T-cell (primary cell): ENCODE measurements around the gene EPHA2. TPM values are rescaled to one million over a fixed set of nuclear protein-coding genes. Genes with fewer than 3 reads are reported as not detected.
A peak's percentile ranks its signal among the peaks of the same experiment; 100 is the strongest.
"Not testable (repeated sequence)": the region's sequence is repeated elsewhere in the genome, so short reads cannot be mapped to it uniquely, and the experiment has no call there.

Source experiments
- ATAC-seq, 4 experiments: fragments of 200-7000 bp in 3 of 4; fragments of 150-1000 bp in 1 of 4; cut with Tn5 transposase; replicated peaks in 1 of 4; 1 replicate in 3 of 4; 2 replicates in 1 of 4; pipeline ENCODE4 v1.10.0; 2021; ENCODE audit warnings: moderate library complexity in 3 of 4, mild to moderate bottlenecking in 2 of 4, moderate number of reproducible peaks in 1 of 4
- CTCF ChIA-PET, 2 donors: fragments of 300-600 bp; sonication (Branson Sonifier 250); formaldehyde crosslinking; loops; one replicate each; lab custom pipeline; 2022; ENCODE audit warnings: antibody characterized with exemption in 2 of 2; lab: Charles Lee
- POLR2A ChIA-PET, 2 donors: fragments of 300-600 bp; sonication (Branson Sonifier 250); formaldehyde crosslinking; loops; one replicate each; lab custom pipeline; 2022; ENCODE audit warnings: antibody characterized with exemption in 2 of 2; lab: Charles Lee
- DNase-seq, 35 experiments: peaks; one replicate each; pipeline versions ENCODE4 v3.0.0 to v3.0.0-alpha.2; 2013 to 2023
- H3K27ac ChIP-seq: one replicate; pipeline ENCODE4 v1.5.1; 2013; ENCODE audit warnings: low read length
- H3K27me3 ChIP-seq, 2 experiments: replicated peaks in 1 of 2; 1 replicate in 1 of 2; 2 replicates in 1 of 2; pipeline versions ENCODE4 v1.6.1 to v1.7.0; 2013; ENCODE audit warnings: low read length in 1 of 2, mixed read lengths in 1 of 2; ENCODE audit not compliant: control insufficient read depth in 2 of 2, insufficient read depth in 2 of 2; ENCODE audit errors: extremely low read depth in 1 of 2
- H3K36me3 ChIP-seq, 2 donors: 1 replicate in 1 of 2; 2 replicates in 1 of 2; pipeline versions ENCODE4 v1.6.1 to v1.7.0; 2013; ENCODE audit warnings: low read length in 1 of 2; ENCODE audit not compliant: control insufficient read depth in 2 of 2, insufficient read depth in 1 of 2; ENCODE audit errors: extremely low read depth in 1 of 2
- H3K4me1 ChIP-seq, 2 experiments: 1 replicate in 1 of 2; 2 replicates in 1 of 2; pipeline versions ENCODE4 v1.6.1 to v1.7.0; 2013; ENCODE audit warnings: low read length in 2 of 2, mixed read lengths in 1 of 2; ENCODE audit not compliant: insufficient read depth in 2 of 2, control insufficient read depth in 1 of 2; ENCODE audit errors: extremely low read depth in 1 of 2
- H3K4me3 ChIP-seq, 2 donors: 1 replicate in 1 of 2; 2 replicates in 1 of 2; pipeline versions ENCODE4 v1.5.1 to v1.7.0; 2013; ENCODE audit warnings: mild to moderate bottlenecking in 2 of 2, low read length in 1 of 2, moderate library complexity in 1 of 2; ENCODE audit not compliant: control insufficient read depth in 1 of 2; ENCODE audit errors: extremely low read depth in 1 of 2
- H3K9me3 ChIP-seq: 2 replicates; pipeline ENCODE4 v1.7.0; 2013
- H3K27ac Mint-ChIP-seq, 2 donors: one replicate each; pipeline ENCODE4 v1.8.0; 2020 to 2021; ENCODE audit warnings: mild to moderate bottlenecking in 2 of 2, mixed read lengths in 2 of 2
- H3K27me3 Mint-ChIP-seq, 2 donors: one replicate each; pipeline ENCODE4 v1.8.0; 2021 to 2022; ENCODE audit warnings: mixed read lengths in 2 of 2
- H3K36me3 Mint-ChIP-seq: one replicate; pipeline ENCODE4 v1.8.0; 2021; ENCODE audit warnings: mixed read lengths
- H3K4me1 Mint-ChIP-seq, 3 donors: one replicate each; pipeline ENCODE4 v1.8.0; 2020 to 2022; ENCODE audit warnings: mixed read lengths in 3 of 3, mild to moderate bottlenecking in 1 of 3
- H3K4me3 Mint-ChIP-seq, 3 donors: one replicate each; pipeline ENCODE4 v1.8.0; 2020 to 2022; ENCODE audit warnings: mild to moderate bottlenecking in 3 of 3, mixed read lengths in 3 of 3, moderate library complexity in 3 of 3
- H3K9me3 Mint-ChIP-seq, 3 donors: one replicate each; pipeline ENCODE4 v1.8.0; 2020 to 2022; ENCODE audit warnings: mixed read lengths in 3 of 3
- WGBS: methylation state at CpG from one replicate; pipeline ENCODE4 v1.1.5; 2013; ENCODE audit warnings: missing lambda C conversion rate; ENCODE audit not compliant: insufficient coverage; 5-methylcytosine and 5-hydroxymethylcytosine counted together
- total RNA-seq, 35 experiments: library from RNA in 6 of 35; stranded (reverse) in 6 of 35; fragments of 120-200 nt in 1 of 35; gene quantifications; one replicate each; pipeline versions ENCODE4 v1.2.1 to v1.2.4 and lab custom pipeline; 2013 to 2026

The EPHA2 gene
- total RNA-seq, 5 donors from 2014 or later (not counting 1 experiment from before 2014, with no cell fraction given), result 0.19 to 0.66 (median 0.41) TPM; not detected in 1

DNA sequence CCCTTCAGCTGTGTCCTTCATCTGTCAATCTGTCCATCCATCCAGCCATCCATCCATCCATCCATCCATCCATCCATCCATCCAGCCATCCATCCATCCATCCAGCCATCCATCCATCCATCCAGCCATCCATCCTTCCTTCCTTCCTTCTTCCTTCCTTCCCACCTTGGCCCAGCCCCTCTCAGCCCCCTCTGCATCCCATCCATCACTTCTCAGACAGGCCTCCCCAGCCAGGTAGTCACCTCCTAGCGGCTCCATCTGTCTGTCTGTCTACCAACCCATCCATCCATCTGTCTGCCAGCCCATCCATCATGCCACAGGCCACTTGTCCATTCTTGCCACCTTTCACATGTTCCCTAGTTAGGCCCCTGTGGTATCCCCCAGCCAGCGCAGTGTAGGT is 10.2 kb upstream of the EPHA2 start:
- H3K27ac Mint-ChIP-seq, result no peak overlapping the region
- H3K36me3 Mint-ChIP-seq, result no peaks in the 10 kb centered on the region
- peaks cover 0 to 2% of the 10 kb centered on the region in 2 donors for H3K27me3 Mint-ChIP-seq
- Histone ChIP-seq H3K27ac (no peak overlapping the region), H3K27me3 (peaks cover 0 to 28% of the 10 kb centered on the region in 2 experiments), H3K4me3 (no peak overlapping the region), H3K4me1 (peaks cover 40 to 79% of the 10 kb centered on the region in 2 experiments), H3K9me3 (no peaks in the 10 kb centered on the region), H3K36me3 (no peaks in the 10 kb centered on the region)
- ChIA-PET POLR2A (no interaction called here), CTCF (no interaction called here)
- peaks cover 59 to 77% (median 70%) of the 10 kb centered on the region in 3 donors for H3K4me1 Mint-ChIP-seq
- DNase-seq (no peak), ATAC-seq (no peak)
- H3K9me3 Mint-ChIP-seq, result no peaks in the 10 kb centered on the region
- peak overlapping the region in 1 of 3 donors; percentile 71 for H3K4me3 Mint-ChIP-seq
- 0% methylated on average over 1 of the region's 2 CpGs for WGBS

- H3K4me3 Mint-ChIP-seq, result peak overlapping the region in 1 of 3 donors; percentile 71
- CTCF ChIA-PET, result no interaction called here
Measured at GRCh38 chr1:16165548-16165947, 9.7 kb upstream of the EPHA2 start.

DNA sequence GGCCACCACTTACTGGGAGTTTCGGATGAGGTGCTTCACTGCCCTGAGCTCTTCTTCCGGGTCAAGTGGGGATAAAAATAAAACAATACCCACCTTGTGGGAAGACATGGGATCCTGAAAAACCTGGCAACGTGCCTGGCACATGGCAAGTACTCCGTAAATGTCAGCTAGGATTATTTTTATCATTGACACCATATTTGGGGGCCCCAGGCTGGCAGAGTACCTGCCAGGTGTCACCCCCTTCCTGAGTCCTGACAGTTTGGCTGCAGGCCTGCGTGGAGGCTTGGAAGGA is 9.2 kb upstream of the EPHA2 start:
- H3K36me3 Mint-ChIP-seq, result no peaks in the 10 kb centered on the region
- H3K36me3 ChIP-seq, result no peaks in the 10 kb centered on the region
- ATAC-seq (no peak), DNase-seq (no peak)
- H3K4me3 ChIP-seq, result no peak overlapping the region
- peaks cover 40 to 79% of the 10 kb centered on the region in 2 experiments for H3K4me1 ChIP-seq
- CTCF ChIA-PET, result no interaction called here
- H3K27me3 ChIP-seq, result peaks cover 0 to 20% of the 10 kb centered on the region in 2 experiments
- H3K4me1 Mint-ChIP-seq, result peaks cover 62 to 78% (median 78%) of the 10 kb centered on the region in 3 donors
- WGBS, result 100% methylated on average over 2 of the region's 5 CpGs
- POLR2A ChIA-PET, result interaction anchor here in 1 of 2 donors (0.5 kb wide), 1 partner anchor 366 kb away, joined by 3 read pairs; no protein-coding TSS in a partner anchor
- no peak overlapping the region for H3K27ac Mint-ChIP-seq
- no peaks in the 10 kb centered on the region for H3K9me3 ChIP-seq
- H3K4me3 Mint-ChIP-seq, result peak overlapping the region in 1 of 3 donors; percentile 71
- H3K27ac ChIP-seq, result no peak overlapping the region
- no peaks in the 10 kb centered on the region for H3K27me3 Mint-ChIP-seq
- H3K9me3 Mint-ChIP-seq, result no peaks in the 10 kb centered on the region

More at GRCh38 chr1:16165548-16165947, 9.7 kb upstream of the EPHA2 start:
- POLR2A ChIA-PET, result interaction anchor here in 1 of 2 donors (0.5 kb wide), 1 partner anchor 367 kb away, joined by 3 read pairs; no protein-coding TSS in a partner anchor
- H3K27ac ChIP-seq, result no peak overlapping the region
- no peaks in the 10 kb centered on the region for H3K9me3 ChIP-seq
- Mint-ChIP-seq H3K4me1 (peaks cover 60 to 78% (median 76%) of the 10 kb centered on the region in 3 donors), H3K27me3 (no peaks in the 10 kb centered on the region), H3K27ac (peak overlapping the region; percentile 37 to 66), H3K9me3 (no peaks in the 10 kb centered on the region), H3K36me3 (no peaks in the 10 kb centered on the region)
- 91% methylated on average over 5 of the region's 7 CpGs for WGBS
- H3K4me1 ChIP-seq, result peaks cover 40 to 79% of the 10 kb centered on the region in 2 experiments
- ATAC-seq (no peak), DNase-seq (peak in 1 of 35 experiments; percentile 26)
- peaks cover 0 to 22% of the 10 kb centered on the region in 2 experiments for H3K27me3 ChIP-seq
- no peak overlapping the region for H3K4me3 ChIP-seq
- no peaks in the 10 kb centered on the region for H3K36me3 ChIP-seq

DNA sequence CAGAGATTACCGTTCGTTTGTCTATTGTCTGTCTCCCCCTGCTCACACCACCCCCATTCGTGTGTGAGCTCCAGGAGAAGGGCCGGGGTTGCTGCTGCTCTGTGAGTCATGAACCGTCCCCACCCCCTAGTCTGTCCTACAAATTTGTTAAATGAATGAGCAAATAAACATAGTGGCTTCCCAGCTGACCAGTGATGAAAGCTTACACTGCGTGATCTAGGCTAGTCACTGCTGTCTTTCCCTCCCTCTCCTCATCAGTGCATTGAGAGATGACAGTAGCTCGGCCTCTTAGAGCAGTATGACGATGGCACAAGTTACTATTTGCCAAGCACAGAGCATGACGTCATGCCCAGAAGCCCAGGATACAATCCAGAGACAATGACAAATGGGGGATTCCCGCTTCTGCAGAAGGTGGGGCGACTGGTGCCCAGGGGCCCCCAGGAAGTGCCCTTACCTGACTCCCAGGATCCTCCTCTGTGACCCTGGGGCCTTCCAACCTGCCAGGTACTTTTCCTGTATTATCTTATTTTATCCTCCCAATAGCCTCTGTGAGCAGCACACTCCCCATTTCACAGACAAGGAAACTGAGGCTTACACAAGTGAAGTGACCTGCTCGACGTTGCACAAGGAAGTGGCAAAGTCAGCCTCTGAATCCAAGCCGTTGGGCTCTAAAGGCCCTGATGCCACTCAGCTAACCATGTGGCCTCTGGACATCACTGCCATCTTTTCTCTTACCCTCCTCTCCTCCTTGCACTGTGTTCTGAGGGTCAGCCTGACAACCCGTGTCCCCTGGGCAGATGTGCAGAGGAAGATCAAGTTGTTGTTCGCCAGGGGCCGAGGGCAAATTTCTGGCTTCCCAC is 8.6 kb upstream of the EPHA2 start:
- peak overlapping the region in 1 of 3 donors; percentile 71 for H3K4me3 Mint-ChIP-seq
- POLR2A ChIA-PET, result no interaction called here

GRCh38 chr1:16163608-16164212 is 7.8 kb upstream of the EPHA2 start:
- WGBS, result 85% methylated on average over 5 of the region's 12 CpGs

More for the DNA sequence above, 8.6 kb upstream of the EPHA2 start:
- Histone ChIP-seq H3K27me3 (peaks cover 0 to 17% of the 10 kb centered on the region in 2 experiments), H3K4me3 (no peak overlapping the region), H3K36me3 (no peaks in the 10 kb centered on the region), H3K27ac (no peak overlapping the region), H3K4me1 (peaks cover 38 to 77% of the 10 kb centered on the region in 2 experiments), H3K9me3 (no peaks in the 10 kb centered on the region)
- no peak for ATAC-seq
- Mint-ChIP-seq H3K36me3 (no peaks in the 10 kb centered on the region), H3K27me3 (no peaks in the 10 kb centered on the region), H3K9me3 (no peaks in the 10 kb centered on the region), H3K27ac (peak overlapping the region in 1 of 2 donors; percentile 72), H3K4me1 (peaks cover 63 to 77% (median 75%) of the 10 kb centered on the region in 3 donors)
- WGBS, result 79% methylated on average over 14 of the region's 17 CpGs
- CTCF ChIA-PET, result no interaction called here
- peak in 1 of 35 experiments; percentile 35 for DNase-seq

GRCh38 chr1:16162163-16162822 is 6.4 kb upstream of the EPHA2 start:
- CTCF ChIA-PET, result interaction anchor here (0.6 to 1.3 kb wide), 2 partner anchors 83 to 274 kb away, joined by 3 to 4 read pairs; no protein-coding TSS in a partner anchor

More at GRCh38 chr1:16163608-16164212, 7.8 kb upstream of the EPHA2 start:
- H3K36me3 Mint-ChIP-seq, DNase-seq, H3K27me3 ChIP-seq, CTCF ChIA-PET, H3K27me3 Mint-ChIP-seq, ATAC-seq, H3K27ac ChIP-seq, H3K4me3 ChIP-seq, H3K9me3 Mint-ChIP-seq, H3K36me3 ChIP-seq, H3K9me3 ChIP-seq, POLR2A ChIA-PET: not testable (repeated sequence)
- Mint-ChIP-seq H3K27ac (peak overlapping the region in 1 of 2 donors; percentile 72), H3K4me3 (peak overlapping the region in 2 of 3 donors; percentile 17 to 71), H3K4me1 (peaks cover 60 to 74% (median 71%) of the 10 kb centered on the region in 3 donors)
- H3K4me1 ChIP-seq, result peaks cover 33 to 73% of the 10 kb centered on the region in 2 experiments

More at GRCh38 chr1:16162163-16162822, 6.4 kb upstream of the EPHA2 start:
- no peaks in the 10 kb centered on the region for H3K36me3 Mint-ChIP-seq
- H3K4me3 Mint-ChIP-seq, result peak overlapping the region; percentile 62 to 74 (median 71)
- peak; percentile 35 to 80 (median 57) for DNase-seq
- H3K9me3 Mint-ChIP-seq, result no peaks in the 10 kb centered on the region
- Histone ChIP-seq H3K4me1 (peaks cover 38 to 73% of the 10 kb centered on the region in 2 experiments), H3K27me3 (peaks cover 0 to 3% of the 10 kb centered on the region in 2 experiments), H3K36me3 (no peaks in the 10 kb centered on the region), H3K27ac (peak overlapping the region; percentile 50), H3K9me3 (no peaks in the 10 kb centered on the region), H3K4me3 (peak overlapping the region; percentile 33 to 63)
- ATAC-seq, result peak; percentile 58 to 76 (median 71)
- POLR2A ChIA-PET, result no interaction called here
- peaks cover 67 to 80% (median 79%) of the 10 kb centered on the region in 3 donors for H3K4me1 Mint-ChIP-seq
- H3K27ac Mint-ChIP-seq, result peak overlapping the region; percentile 82 to 93
- WGBS, result 1% methylated on average over 9 of the region's 32 CpGs
- H3K27me3 Mint-ChIP-seq, result no peaks in the 10 kb centered on the region
